Naive thymus-derived CD8-positive, alpha-beta T cell (primary cell): Measurements from ENCODE around the gene ETV3. TPM values are rescaled to one million over a fixed set of nuclear protein-coding genes. Genes with fewer than 3 reads are reported as not detected.

Experiments
- ATAC-seq, 2 donors: fragments of 150-1000 bp; cut with Tn5 transposase in 1 of 2; sonication (Bioruptor Pico), chemical (Tn5 transposase) in 1 of 2; 1 replicate in 1 of 2; 2 replicates in 1 of 2; pipeline ENCODE4 v1.10.0; 2021; ENCODE audit warnings: mild to moderate bottlenecking in 2 of 2, moderate library complexity in 2 of 2
- POLR2A ChIA-PET: fragments of 350-600 bp; sonication (Branson Sonifier 250); formaldehyde crosslinking; loops from one replicate; lab custom pipeline; 2021; ENCODE audit warnings: antibody characterized with exemption; lab: Charles Lee
- DNase-seq, 10 donors: peaks; one replicate each; pipeline versions ENCODE4 v3.0.0 to v3.0.0-alpha.2; 2020 to 2022
- H3K27ac Mint-ChIP-seq, 10 donors: one replicate each; pipeline ENCODE4 v1.8.0; 2020 to 2022; ENCODE audit warnings: mild to moderate bottlenecking in 10 of 10, mixed read lengths in 10 of 10, moderate library complexity in 4 of 10, inconsistent platforms in 1 of 10
- H3K27me3 Mint-ChIP-seq, 5 donors: one replicate each; pipeline ENCODE4 v1.8.0; 2021 to 2022; ENCODE audit warnings: mixed read lengths in 5 of 5
- H3K36me3 Mint-ChIP-seq, 3 donors: one replicate each; pipeline ENCODE4 v1.8.0; 2020 to 2022; ENCODE audit warnings: mixed read lengths in 3 of 3, mild to moderate bottlenecking in 2 of 3, inconsistent platforms in 1 of 3
- H3K4me1 Mint-ChIP-seq, 4 donors: one replicate each; pipeline ENCODE4 v1.8.0; 2021 to 2022; ENCODE audit warnings: mixed read lengths in 4 of 4
- H3K4me3 Mint-ChIP-seq, 10 donors: one replicate each; pipeline ENCODE4 v1.8.0; 2020 to 2022; ENCODE audit warnings: mild to moderate bottlenecking in 10 of 10, mixed read lengths in 10 of 10, moderate library complexity in 6 of 10, inconsistent platforms in 1 of 10
- H3K9me3 Mint-ChIP-seq, 9 donors: one replicate each; pipeline ENCODE4 v1.8.0; 2020 to 2022; ENCODE audit warnings: mixed read lengths in 9 of 9, mild to moderate bottlenecking in 3 of 9, inconsistent platforms in 1 of 9, moderate library complexity in 1 of 9
- polyA plus RNA-seq, 3 donors: library from polyadenylated mRNA; unstranded; fragments of 300-500 nt; fragmentation: Illumina TruSeq; gene quantifications; one replicate each; pipeline ENCODE4 v1.2.3, GENCODE V29; 2021
- total RNA-seq, 8 experiments: library from RNA in 2 of 8; stranded (reverse) in 2 of 8; gene quantifications; one replicate each; pipeline ENCODE4 v1.2.3 and lab custom pipeline; 2021 to 2026

The ETV3 gene
- total and polyA plus RNA-seq, 5 experiments from 2014 or later: 3.5 to 29.8 (median 16.4) TPM

- no peaks in the 10 kb centered on the region for H3K27me3 Mint-ChIP-seq
- no peak for DNase-seq
Measured at GRCh38 chr1:157135070-157135469, 3.1 kb downstream of the ETV3 start.

GRCh38 chr1:157134442-157134841, 3.8 kb downstream of the ETV3 start:
- no peak for DNase-seq
- H3K4me3 Mint-ChIP-seq: peak overlapping the region in 9 of 10 donors; percentile 1 to 69 (median 57)
- H3K27me3 Mint-ChIP-seq: no peaks in the 10 kb centered on the region
- peaks cover 40 to 83% (median 77%) of the 10 kb centered on the region in 4 donors for H3K4me1 Mint-ChIP-seq
- no peak for ATAC-seq
- H3K9me3 Mint-ChIP-seq: no peaks in the 10 kb centered on the region
- peaks cover 0 to 59% (median 22%) of the 10 kb centered on the region in 3 donors for H3K36me3 Mint-ChIP-seq
- POLR2A ChIA-PET: interaction anchor here (0.9 kb wide), 1 partner anchor 15 kb away, joined by 3 read pairs; no protein-coding TSS in a partner anchor
- peak overlapping the region in 7 of 10 donors; percentile 13 to 83 (median 53) for H3K27ac Mint-ChIP-seq

More at GRCh38 chr1:157135070-157135469, 3.1 kb downstream of the ETV3 start:
- POLR2A ChIA-PET: interaction anchor here (0.6 to 0.9 kb wide), 2 partner anchors 11 to 15 kb away, joined by 3 to 4 read pairs; no protein-coding TSS in a partner anchor
- no peaks in the 10 kb centered on the region for H3K9me3 Mint-ChIP-seq
- peak overlapping the region in 7 of 10 donors; percentile 0 to 73 (median 12) for H3K27ac Mint-ChIP-seq
- no peak for ATAC-seq
- H3K4me3 Mint-ChIP-seq: peak overlapping the region in 8 of 10 donors; percentile 4 to 49 (median 14)
- peaks cover 40 to 86% (median 80%) of the 10 kb centered on the region in 4 donors for H3K4me1 Mint-ChIP-seq
- peaks cover 0 to 56% (median 22%) of the 10 kb centered on the region in 3 donors for H3K36me3 Mint-ChIP-seq

GRCh38 chr1:157133426-157133825, 4.8 kb downstream of the ETV3 start:
- ATAC-seq (peak; percentile 47 to 54), DNase-seq (peak in 6 of 10 donors; percentile 26 to 72 (median 49))
- Mint-ChIP-seq H3K9me3 (no peaks in the 10 kb centered on the region), H3K36me3 (peaks cover 0 to 66% (median 24%) of the 10 kb centered on the region in 3 donors), H3K4me3 (peak overlapping the region; percentile 40 to 77 (median 62)), H3K27ac (peak overlapping the region in 9 of 10 donors; percentile 41 to 92 (median 76)), H3K4me1 (peaks cover 35 to 73% (median 69%) of the 10 kb centered on the region in 4 donors), H3K27me3 (no peaks in the 10 kb centered on the region)
- POLR2A ChIA-PET: no interaction called here

- no peak for DNase-seq
- Mint-ChIP-seq H3K4me3 (peak overlapping the region in 4 of 10 donors; percentile 45 to 59 (median 46)), H3K27ac (peak overlapping the region in 9 of 10 donors; percentile 41 to 83 (median 65)), H3K27me3 (no peaks in the 10 kb centered on the region), H3K4me1 (peaks cover 33 to 70% (median 66%) of the 10 kb centered on the region in 4 donors), H3K36me3 (peaks cover 0 to 74% (median 26%) of the 10 kb centered on the region in 3 donors), H3K9me3 (no peaks in the 10 kb centered on the region)
- no peak for ATAC-seq
- POLR2A ChIA-PET: no interaction called here
Measured at GRCh38 chr1:157132616-157133167, 5.5 kb downstream of the ETV3 start.

- H3K4me3 Mint-ChIP-seq: peak overlapping the region in 3 of 10 donors; percentile 3 to 59 (median 47)
- H3K9me3 Mint-ChIP-seq: no peaks in the 10 kb centered on the region
- H3K4me1 Mint-ChIP-seq: peaks cover 28 to 64% (median 60%) of the 10 kb centered on the region in 4 donors
- DNase-seq: no peak
- POLR2A ChIA-PET: interaction anchor here (0.8 kb wide), 1 partner anchor 11 kb away, joined by 3 read pairs; no protein-coding TSS in a partner anchor
- H3K36me3 Mint-ChIP-seq: peaks cover 0 to 79% (median 26%) of the 10 kb centered on the region in 3 donors
- H3K27me3 Mint-ChIP-seq: no peaks in the 10 kb centered on the region
- ATAC-seq: no peak
- H3K27ac Mint-ChIP-seq: peak overlapping the region in 8 of 10 donors; percentile 24 to 83 (median 60)
Measured at GRCh38 chr1:157132111-157132510, 6.1 kb downstream of the ETV3 start.

GRCh38 chr1:157131281-157131680, 6.9 kb downstream of the ETV3 start:
- H3K4me1 Mint-ChIP-seq: peaks cover 27 to 57% (median 54%) of the 10 kb centered on the region in 4 donors
- no peaks in the 10 kb centered on the region for H3K27me3 Mint-ChIP-seq
- peak overlapping the region in 2 of 10 donors; percentile 32 to 47 for H3K27ac Mint-ChIP-seq
- no peaks in the 10 kb centered on the region for H3K9me3 Mint-ChIP-seq
- H3K36me3 Mint-ChIP-seq: peaks cover 0 to 83% (median 26%) of the 10 kb centered on the region in 3 donors
- no peak overlapping the region for H3K4me3 Mint-ChIP-seq
- ATAC-seq (no peak), DNase-seq (no peak)
- POLR2A ChIA-PET: interaction anchor here (0.8 kb wide), 1 partner anchor 11 kb away, joined by 3 read pairs; no protein-coding TSS in a partner anchor

GRCh38 chr1:157124855-157125254, 13.3 kb downstream of the ETV3 start:
- H3K27me3 Mint-ChIP-seq: no peaks in the 10 kb centered on the region
- peaks cover 19 to 49% (median 28%) of the 10 kb centered on the region in 4 donors for H3K4me1 Mint-ChIP-seq
- ATAC-seq (no peak), DNase-seq (no peak)
- peak overlapping the region in 3 of 10 donors; percentile 36 to 53 (median 40) for H3K27ac Mint-ChIP-seq
- H3K9me3 Mint-ChIP-seq: no peaks in the 10 kb centered on the region
- peak overlapping the region in 1 of 10 donors; percentile 39 for H3K4me3 Mint-ChIP-seq
- POLR2A ChIA-PET: no interaction called here
- peaks cover 0 to 82% (median 23%) of the 10 kb centered on the region in 3 donors for H3K36me3 Mint-ChIP-seq

- no peak for ATAC-seq
- peaks cover 18 to 29% (median 24%) of the 10 kb centered on the region in 4 donors for H3K4me1 Mint-ChIP-seq
- no peaks in the 10 kb centered on the region for H3K27me3 Mint-ChIP-seq
- POLR2A ChIA-PET: no interaction called here
- H3K36me3 Mint-ChIP-seq: peaks cover 0 to 33% (median 8%) of the 10 kb centered on the region in 3 donors
- no peak for DNase-seq
- H3K9me3 Mint-ChIP-seq: no peaks in the 10 kb centered on the region
- H3K27ac Mint-ChIP-seq: peak overlapping the region in 3 of 10 donors; percentile 40 to 65 (median 46)
- no peak overlapping the region for H3K4me3 Mint-ChIP-seq
Measured at GRCh38 chr1:157119448-157119847, 18.7 kb downstream of the ETV3 start.

GRCh38 chr1:157119008-157119407, 19.2 kb downstream of the ETV3 start:
- Mint-ChIP-seq H3K4me1 (peaks cover 17 to 25% (median 21%) of the 10 kb centered on the region in 4 donors), H3K27ac (peak overlapping the region in 1 of 10 donors; percentile 46), H3K36me3 (peaks cover 0 to 29% (median 4%) of the 10 kb centered on the region in 3 donors), H3K4me3 (no peak overlapping the region), H3K9me3 (no peaks in the 10 kb centered on the region), H3K27me3 (no peaks in the 10 kb centered on the region)
- POLR2A ChIA-PET: no interaction called here
- peak in 1 of 10 donors; percentile 7 for DNase-seq
- ATAC-seq: no peak

- DNase-seq (no peak), ATAC-seq (no peak)
- H3K9me3 Mint-ChIP-seq: no peaks in the 10 kb centered on the region
- peak overlapping the region in 3 of 10 donors; percentile 32 to 52 (median 48) for H3K27ac Mint-ChIP-seq
- peak overlapping the region in 1 of 10 donors; percentile 60 for H3K4me3 Mint-ChIP-seq
- H3K27me3 Mint-ChIP-seq: peaks cover 0 to 6% (median 0%) of the 10 kb centered on the region in 5 donors
- peaks cover 5 to 14% (median 11%) of the 10 kb centered on the region in 4 donors for H3K4me1 Mint-ChIP-seq
- H3K36me3 Mint-ChIP-seq: peaks cover 0 to 15% (median 2%) of the 10 kb centered on the region in 3 donors
- POLR2A ChIA-PET: no interaction called here
Measured at GRCh38 chr1:157117527-157118057, 20.6 kb downstream of the ETV3 start.

GRCh38 chr1:157116737-157117103, 21.5 kb downstream of the ETV3 start:
- peaks cover 3 to 12% (median 10%) of the 10 kb centered on the region in 4 donors for H3K4me1 Mint-ChIP-seq
- peak overlapping the region in 1 of 10 donors; percentile 6 for H3K4me3 Mint-ChIP-seq
- no peaks in the 10 kb centered on the region for H3K9me3 Mint-ChIP-seq
- POLR2A ChIA-PET: no interaction called here
- DNase-seq (no peak), ATAC-seq (no peak)
- H3K27me3 Mint-ChIP-seq: peaks cover 3 to 15% (median 3%) of the 10 kb centered on the region in 5 donors
- peaks cover 0 to 8% (median 2%) of the 10 kb centered on the region in 3 donors for H3K36me3 Mint-ChIP-seq
- no peak overlapping the region for H3K27ac Mint-ChIP-seq

- Mint-ChIP-seq H3K9me3 (no peaks in the 10 kb centered on the region), H3K4me1 (peaks cover 3 to 12% (median 9%) of the 10 kb centered on the region in 4 donors), H3K4me3 (no peak overlapping the region), H3K27ac (peak overlapping the region in 2 of 10 donors; percentile 22 to 36), H3K27me3 (peaks cover 3 to 21% (median 3%) of the 10 kb centered on the region in 5 donors), H3K36me3 (peaks cover 0 to 5% (median 0%) of the 10 kb centered on the region in 3 donors)
- ATAC-seq (no peak), DNase-seq (no peak)
- POLR2A ChIA-PET: no interaction called here
Measured at GRCh38 chr1:157115851-157116736, 22.1 kb downstream of the ETV3 start.
